HFFc6 (cell line): ENCODE data around the gene WASF2. TPM values are rescaled to one million over a fixed set of nuclear protein-coding genes. Genes with fewer than 3 reads are reported as not detected.

ENCODE experiments used
- DNase-seq: peaks from one replicate; pipeline ENCODE4 v3.0.0-alpha.2; 2018
- H3K27ac Mint-ChIP-seq: 2 replicates; pipeline ENCODE4 v1.8.0; 2020; ENCODE audit warnings: mild to moderate bottlenecking, mixed read lengths
- H3K27me3 Mint-ChIP-seq: 2 replicates; pipeline ENCODE4 v1.8.0; 2021; ENCODE audit warnings: mild to moderate bottlenecking, moderate library complexity, mixed read lengths; ENCODE audit not compliant: insufficient read depth
- H3K36me3 Mint-ChIP-seq: 2 replicates; pipeline ENCODE4 v1.8.0; 2021; ENCODE audit warnings: low read depth, mixed read lengths
- H3K4me1 Mint-ChIP-seq: 2 replicates; pipeline ENCODE4 v1.8.0; 2020; ENCODE audit warnings: low read depth, mixed read lengths
- H3K4me3 Mint-ChIP-seq: 2 replicates; pipeline ENCODE4 v1.8.0; 2020; ENCODE audit warnings: mild to moderate bottlenecking, moderate library complexity, mixed read lengths
- H3K9me3 Mint-ChIP-seq: 2 replicates; pipeline ENCODE4 v1.8.0; 2020; ENCODE audit warnings: mild to moderate bottlenecking, mixed read lengths
- CTCF ChIP-seq: fragments of 200-600 bp; sonication (generic); IDR thresholded peaks from 2 replicates; pipeline ENCODE4 v1.5.0; 2021; ENCODE audit warnings: antibody characterized with exemption, mild to moderate bottlenecking
- total RNA-seq, 6 experiments: library from RNA; stranded (reverse); fragmentation: NEBNext Ultra II Directional; extraction: Animal tissue kit (Norgen Biotek cat#: 25700); gene quantifications; 2 replicates in 1 of 6; 3 replicates in 5 of 6; pipeline ENCODE4 v1.2.3, GENCODE V29; 2021

Gene WASF2
- total RNA-seq, 6 experiments from 2014 or later, result 84.4 to 99.7 (median 93.1) TPM

GRCh38 chr1:27523337-27524020 is 33.5 kb upstream of the WASF2 start:
- H3K4me1 Mint-ChIP-seq, result peaks cover 53% of the 10 kb centered on the region

GRCh38 chr1:27522432-27523336 is 32.7 kb upstream of the WASF2 start:
- no peak for DNase-seq
- no peaks in the 10 kb centered on the region for H3K36me3 Mint-ChIP-seq
- H3K4me3 Mint-ChIP-seq, result no peak overlapping the region
- peaks cover 12% of the 10 kb centered on the region for H3K27me3 Mint-ChIP-seq
- H3K4me1 Mint-ChIP-seq, result peaks cover 49% of the 10 kb centered on the region
- peak; percentile 47 for TF ChIP-seq CTCF
- no peak overlapping the region for H3K27ac Mint-ChIP-seq
- H3K9me3 Mint-ChIP-seq, result no peaks in the 10 kb centered on the region

More at GRCh38 chr1:27523337-27524020, 33.5 kb upstream of the WASF2 start:
- Mint-ChIP-seq H3K36me3 (no peaks in the 10 kb centered on the region; the same call in 1 of the 2 replicates), H3K27me3 (peaks cover 14% of the 10 kb centered on the region), H3K27ac (no peak overlapping the region), H3K9me3 (no peaks in the 10 kb centered on the region), H3K4me3 (no peak overlapping the region)
- no peak for TF ChIP-seq CTCF
- no peak for DNase-seq

GRCh38 chr1:27521861-27522431 is 32.0 kb upstream of the WASF2 start:
- H3K4me3 Mint-ChIP-seq, result no peak overlapping the region
- H3K9me3 Mint-ChIP-seq, result no peaks in the 10 kb centered on the region
- H3K27me3 Mint-ChIP-seq, result peaks cover 12% of the 10 kb centered on the region
- peaks cover 48% of the 10 kb centered on the region for H3K4me1 Mint-ChIP-seq
- no peak for DNase-seq
- no peak for TF ChIP-seq CTCF
- no peaks in the 10 kb centered on the region for H3K36me3 Mint-ChIP-seq
- H3K27ac Mint-ChIP-seq, result no peak overlapping the region

- H3K4me3 Mint-ChIP-seq, result no peak overlapping the region
- peaks cover 6% of the 10 kb centered on the region; the same call in 1 of the 2 replicates for H3K27me3 Mint-ChIP-seq
- H3K4me1 Mint-ChIP-seq, result peaks cover 42% of the 10 kb centered on the region
- TF ChIP-seq CTCF, result no peak
- no peaks in the 10 kb centered on the region for H3K9me3 Mint-ChIP-seq
- DNase-seq, result no peak
- no peak overlapping the region for H3K27ac Mint-ChIP-seq
- H3K36me3 Mint-ChIP-seq, result no peaks in the 10 kb centered on the region
Observed at GRCh38 chr1:27521336-27521831, 31.4 kb upstream of the WASF2 start.

GRCh38 chr1:27520651-27521050 is 30.7 kb upstream of the WASF2 start:
- no peaks in the 10 kb centered on the region for H3K9me3 Mint-ChIP-seq
- no peaks in the 10 kb centered on the region for H3K36me3 Mint-ChIP-seq
- no peak overlapping the region for H3K4me3 Mint-ChIP-seq
- DNase-seq, result no peak
- peaks cover 35% of the 10 kb centered on the region for H3K4me1 Mint-ChIP-seq
- H3K27me3 Mint-ChIP-seq, result peaks cover 6% of the 10 kb centered on the region
- no peak overlapping the region for H3K27ac Mint-ChIP-seq
- TF ChIP-seq CTCF, result no peak
